Spleen (tissue), 11 donors: ENCODE results near the gene ADIPOR2. TPM values are rescaled to one million over a fixed set of nuclear protein-coding genes. Genes with fewer than 3 reads are reported as not detected.
A peak's percentile ranks its signal among the peaks of the same experiment; 100 is the strongest.

Experiments used
- DNase-seq: peaks from one replicate; pipeline ENCODE4 v3.0.0-alpha.2; 2020
- H3K27ac ChIP-seq, 8 donors: fragments of 200-600 bp; sonication (generic) in 7 of 8; 1 replicate in 4 of 8; 2 replicates in 4 of 8; pipeline versions ENCODE4 v1.5.0 to v1.8.0; 2016 to 2021; ENCODE audit warnings: inconsistent platforms in 4 of 8, mild to moderate bottlenecking in 4 of 8, moderate library complexity in 1 of 8
- H3K27me3 ChIP-seq, 7 donors: fragments of 200-600 bp; sonication (generic) in 6 of 7; replicated peaks in 1 of 7; 1 replicate in 4 of 7; 2 replicates in 3 of 7; pipeline versions ENCODE4 v1.5.0 to v1.8.0; 2016 to 2021; ENCODE audit warnings: inconsistent platforms in 3 of 7, mild to moderate bottlenecking in 1 of 7
- H3K36me3 ChIP-seq, 6 donors: fragments of 200-600 bp; sonication (generic) in 5 of 6; 1 replicate in 4 of 6; 2 replicates in 2 of 6; pipeline versions ENCODE4 v1.5.0 to v1.8.0; 2016 to 2021; ENCODE audit warnings: inconsistent platforms in 2 of 6
- H3K4me1 ChIP-seq, 6 donors: fragments of 200-600 bp; sonication (generic) in 5 of 6; 1 replicate in 3 of 6; 2 replicates in 3 of 6; pipeline versions ENCODE4 v1.5.0 to v1.8.0; 2016 to 2021; ENCODE audit warnings: inconsistent platforms in 3 of 6
- H3K4me3 ChIP-seq, 8 donors: fragments of 200-600 bp; sonication (generic) in 7 of 8; 1 replicate in 4 of 8; 2 replicates in 4 of 8; pipeline versions ENCODE4 v1.5.0 to v1.8.0; 2016 to 2021; ENCODE audit warnings: inconsistent platforms in 4 of 8, mild to moderate bottlenecking in 4 of 8, moderate library complexity in 2 of 8
- H3K9me3 ChIP-seq, 8 donors: fragments of 200-600 bp; sonication (generic) in 7 of 8; 1 replicate in 4 of 8; 2 replicates in 4 of 8; pipeline versions ENCODE4 v1.5.0 to v1.8.0; 2016 to 2021; ENCODE audit warnings: inconsistent platforms in 4 of 8
- POLR2A ChIP-seq, 3 donors: fragments of 450-650 bp; IDR thresholded peaks; one replicate each; pipeline ENCODE4 v1.5.1; 2017; ENCODE audit warnings: antibody characterized with exemption in 3 of 3, mild to moderate bottlenecking in 1 of 3
- POLR2AphosphoS5 ChIP-seq, 3 donors: sonication (generic); formaldehyde crosslinking; IDR thresholded peaks; one replicate each; pipeline ENCODE4 v1.5.1; 2017; ENCODE audit warnings: antibody characterized with exemption in 3 of 3
- WGBS, 5 donors: extraction: QIAGEN DNeasy Blood & Tissue Kit in 3 of 5; methylation state at CpG; one replicate each; pipeline versions ENCODE4 v1.1.5 to v1.1.7; 2013 to 2018; 5-methylcytosine and 5-hydroxymethylcytosine counted together
- intact Hi-C: fragments of 100-400 bp; cut with DNase I; formaldehyde crosslinking; loops from one replicate; pipeline ENCODE4 v1.15.0; 2023; ENCODE audit warnings: low total_unique reads
- polyA plus RNA-seq, 3 donors: library from polyadenylated mRNA; stranded (reverse); fragments of 200-250 nt; gene quantifications; one replicate each; pipeline ENCODE4 v1.2.1, GENCODE V29; 2013
- total RNA-seq, 7 donors: library from RNA; depleted of rRNA in 3 of 7; stranded (reverse); fragments of >200 nt in 3 of 7; fragmentation: NEBNext Ultra II Directional in 4 of 7; extraction: Animal tissue kit (Norgen Biotek cat#: 25700) in 4 of 7; gene quantifications; one replicate each; pipeline versions ENCODE4 v1.1.0 to v1.2.1, GENCODE V29; 2016 to 2021
- TF ChIP-seq, protein P1 (sequence below), 11 experiments: fragments of 200-600 bp in 7 of 11; fragments of 450-650 bp in 4 of 11; sonication (generic) in 4 of 11; IDR thresholded peaks in 8 of 11; conservative IDR thresholded peaks in 3 of 11; 1 replicate in 7 of 11; 2 replicates in 4 of 11; pipeline versions ENCODE4 v1.4.0 to v1.8.0; 2016 to 2021; ENCODE audit warnings: antibody characterized with exemption in 11 of 11, inconsistent platforms in 4 of 11, mild to moderate bottlenecking in 1 of 11
- donor health status: healthy with polysubstance abuse.
- donor health status: DM: no; HTN: no; CAD: no; lungs with moderate emphysema.
- donor health status: DM: no; HTN: no; CAD: no.
- donor health status: Bipolar disorder and iron deficiency.
- donor health status: healthy.
- donor health status: DM: no; HTN: no; CAD: no.
- donor health status: DM: yes; HTN: yes; CAD: no.

The ADIPOR2 gene
- total and polyA plus RNA-seq, 10 donors = 12.9 to 43.7 (median 38.8) TPM

- no peaks in the 10 kb centered on the region for H3K27me3 ChIP-seq
- H3K9me3 ChIP-seq = no peaks in the 10 kb centered on the region
- H3K27ac ChIP-seq = no peak overlapping the region
- H3K36me3 ChIP-seq = peaks cover 0 to 1% (median 0%) of the 10 kb centered on the region in 6 donors
- intact Hi-C loops = no loop called here
- no peak for DNase-seq
- H3K4me1 ChIP-seq = peaks cover 4 to 53% (median 35%) of the 10 kb centered on the region in 6 donors
- H3K4me3 ChIP-seq = no peak overlapping the region
- WGBS, 5 donors = 92 to 100% (median 96%) methylated on average over 1 of the region's 1 CpG
- TF ChIP-seq, protein P1, sequence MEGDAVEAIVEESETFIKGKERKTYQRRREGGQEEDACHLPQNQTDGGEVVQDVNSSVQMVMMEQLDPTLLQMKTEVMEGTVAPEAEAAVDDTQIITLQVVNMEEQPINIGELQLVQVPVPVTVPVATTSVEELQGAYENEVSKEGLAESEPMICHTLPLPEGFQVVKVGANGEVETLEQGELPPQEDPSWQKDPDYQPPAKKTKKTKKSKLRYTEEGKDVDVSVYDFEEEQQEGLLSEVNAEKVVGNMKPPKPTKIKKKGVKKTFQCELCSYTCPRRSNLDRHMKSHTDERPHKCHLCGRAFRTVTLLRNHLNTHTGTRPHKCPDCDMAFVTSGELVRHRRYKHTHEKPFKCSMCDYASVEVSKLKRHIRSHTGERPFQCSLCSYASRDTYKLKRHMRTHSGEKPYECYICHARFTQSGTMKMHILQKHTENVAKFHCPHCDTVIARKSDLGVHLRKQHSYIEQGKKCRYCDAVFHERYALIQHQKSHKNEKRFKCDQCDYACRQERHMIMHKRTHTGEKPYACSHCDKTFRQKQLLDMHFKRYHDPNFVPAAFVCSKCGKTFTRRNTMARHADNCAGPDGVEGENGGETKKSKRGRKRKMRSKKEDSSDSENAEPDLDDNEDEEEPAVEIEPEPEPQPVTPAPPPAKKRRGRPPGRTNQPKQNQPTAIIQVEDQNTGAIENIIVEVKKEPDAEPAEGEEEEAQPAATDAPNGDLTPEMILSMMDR (IDR thresholded peaks at IDR 0.05 in 8 of 11, conservative IDR thresholded peaks at IDR 0.05 in 3 of 11) = no peak
- TF ChIP-seq POLR2A (IDR thresholded peaks at IDR 0.05) (no peak), POLR2AphosphoS5 (IDR thresholded peaks at IDR 0.05) (no peak)
Observed at GRCh38 chr12:1739368-1739767, 48.5 kb downstream of the ADIPOR2 start.

DNA sequence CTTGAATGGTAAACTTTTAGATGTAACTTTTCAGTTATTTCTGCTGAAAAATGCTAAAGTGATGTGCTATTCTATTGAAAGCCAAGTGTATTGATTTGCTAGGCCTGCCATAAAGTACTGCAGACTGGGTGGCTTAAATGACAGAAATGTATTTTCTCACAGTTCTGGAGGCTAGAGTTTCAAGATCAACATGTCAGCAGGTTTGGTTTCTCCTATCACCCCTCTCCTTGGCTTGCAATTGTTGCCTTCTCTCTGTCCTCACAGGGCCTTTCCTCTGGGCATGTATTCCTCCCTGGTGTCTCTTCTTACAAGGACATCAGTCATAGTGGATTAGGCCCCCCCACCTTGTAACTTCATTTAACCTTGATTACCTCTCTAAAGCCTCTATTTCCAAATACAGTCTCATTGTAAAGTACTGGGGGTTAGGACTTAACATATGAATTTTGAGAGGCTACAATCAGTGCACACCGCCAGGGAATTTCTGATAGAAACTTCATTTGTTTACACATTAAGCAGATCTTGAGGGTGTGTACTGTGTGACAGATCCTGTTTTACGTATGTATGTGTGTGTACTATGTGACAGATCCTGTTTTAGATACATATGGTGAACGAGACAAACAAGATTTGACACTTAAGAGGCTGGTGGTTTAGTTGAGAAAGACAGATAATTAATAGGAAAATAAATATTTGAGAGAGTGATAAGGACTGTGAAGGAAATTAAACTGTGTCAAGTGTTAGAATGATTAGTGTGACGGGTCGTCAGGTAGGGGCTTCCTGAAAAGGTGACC lies 49.5 kb downstream of the ADIPOR2 start:
- intact Hi-C loops = no loop called here
- TF ChIP-seq POLR2A (IDR thresholded peaks at IDR 0.05) = no peak
- TF ChIP-seq, protein P1 (IDR thresholded peaks at IDR 0.05 in 8 of 11, conservative IDR thresholded peaks at IDR 0.05 in 3 of 11) = no peak
- no peak for TF ChIP-seq POLR2AphosphoS5 (IDR thresholded peaks at IDR 0.05)
- peaks cover 4 to 58% (median 35%) of the 10 kb centered on the region in 6 donors for H3K4me1 ChIP-seq

DNA sequence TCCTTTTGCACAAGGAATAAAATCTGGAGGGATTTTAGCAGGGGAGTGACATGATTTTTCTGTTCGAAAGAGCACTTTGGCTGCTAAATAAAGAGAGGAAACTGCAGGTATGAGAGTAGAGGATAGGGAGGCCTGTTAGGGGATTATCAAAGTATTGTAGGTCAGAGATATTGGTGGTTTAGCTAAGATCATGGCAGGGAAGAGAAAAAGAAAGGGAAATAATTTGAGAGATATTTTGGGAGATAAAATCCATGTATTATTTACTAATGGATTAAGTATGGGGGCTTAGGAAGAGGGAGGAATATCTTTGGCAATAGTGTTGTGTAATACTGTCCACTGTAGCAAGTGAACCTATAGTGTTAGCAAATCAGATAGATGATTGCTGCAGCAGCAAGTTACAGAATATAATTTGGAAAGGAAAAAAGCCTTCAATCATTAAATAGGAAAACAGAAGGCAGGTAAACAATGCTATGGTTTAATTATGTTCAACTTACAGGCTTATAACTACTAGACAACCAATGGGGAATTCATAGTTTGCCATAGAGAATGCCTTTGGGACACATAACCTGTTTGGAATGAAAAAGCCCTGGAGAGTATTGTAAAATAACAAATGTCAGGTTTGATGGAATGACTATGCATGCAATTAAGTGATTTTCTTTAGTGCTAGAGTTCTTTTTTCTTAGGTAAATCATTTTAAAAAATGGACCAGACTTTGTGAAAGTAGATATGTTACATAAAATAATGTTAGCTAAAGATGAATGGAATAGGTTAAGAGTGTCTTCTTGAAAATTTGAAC lies 50.5 kb downstream of the ADIPOR2 start:
- TF ChIP-seq, protein P1 (IDR thresholded peaks at IDR 0.05 in 8 of 11, conservative IDR thresholded peaks at IDR 0.05 in 3 of 11) = no peak
- TF ChIP-seq POLR2AphosphoS5 (IDR thresholded peaks at IDR 0.05) (no peak), POLR2A (IDR thresholded peaks at IDR 0.05) (no peak)
- WGBS, 5 donors = 0 to 36% (median 31%) methylated on average over 1 of the region's 1 CpG
- intact Hi-C loops = no loop called here
- no peak for DNase-seq
- H3K27ac ChIP-seq = peak overlapping the region in 3 of 8 donors; percentile 5 to 24 (median 20)
- peaks cover 0 to 3% (median 0%) of the 10 kb centered on the region in 8 donors for H3K9me3 ChIP-seq
- no peak overlapping the region for H3K4me3 ChIP-seq
- H3K27me3 ChIP-seq = no peaks in the 10 kb centered on the region
- H3K4me1 ChIP-seq = peaks cover 4 to 68% (median 35%) of the 10 kb centered on the region in 6 donors
- H3K36me3 ChIP-seq = peaks cover 0 to 9% (median 0%) of the 10 kb centered on the region in 6 donors

More for the DNA sequence above, 49.5 kb downstream of the ADIPOR2 start:
- Histone ChIP-seq H3K4me3 (no peak overlapping the region), H3K9me3 (no peaks in the 10 kb centered on the region), H3K27me3 (no peaks in the 10 kb centered on the region), H3K36me3 (peaks cover 0 to 9% (median 0%) of the 10 kb centered on the region in 6 donors), H3K27ac (peak overlapping the region in 3 of 8 donors; percentile 5 to 24 (median 20))
- whole genome bisulfite sequencing, 5 donors = 65 to 77% (median 74%) methylated on average over 5 of the region's 5 CpGs
- no peak for DNase-seq
